Liver (tissue), 9 donors: ENCODE measurements around the gene NEK7. TPM values are rescaled to one million over a fixed set of nuclear protein-coding genes. Genes with fewer than 3 reads are reported as not detected.

Source experiments
- DNase-seq: peaks from one replicate; pipeline ENCODE4 v3.0.0-alpha.2; 2017; ENCODE audit warnings: low spot score
- H3K27ac ChIP-seq, 2 donors: one replicate each; pipeline ENCODE4 v1.7.0; 2013; ENCODE audit warnings: inconsistent platforms in 2 of 2, low read length in 2 of 2, control low read depth in 1 of 2, low read depth in 1 of 2, mild to moderate bottlenecking in 1 of 2
- H3K27me3 ChIP-seq, 4 donors: one replicate each; pipeline versions ENCODE4 v1.6.1 to v1.7.0; 2013; ENCODE audit warnings: low read length in 3 of 4, inconsistent platforms in 1 of 4, mild to moderate bottlenecking in 1 of 4, moderate library complexity in 1 of 4; ENCODE audit not compliant: control insufficient read depth in 4 of 4, insufficient read depth in 4 of 4
- H3K36me3 ChIP-seq, 4 donors: one replicate each; pipeline versions ENCODE4 v1.6.1 to v1.7.0; 2013; ENCODE audit warnings: low read length in 3 of 4, mild to moderate bottlenecking in 3 of 4, low read depth in 1 of 4, moderate library complexity in 1 of 4; ENCODE audit not compliant: control insufficient read depth in 4 of 4, insufficient read depth in 3 of 4
- H3K4me1 ChIP-seq, 4 donors: one replicate each; pipeline versions ENCODE4 v1.6.1 to v1.7.0; 2013; ENCODE audit warnings: low read length in 3 of 4, mild to moderate bottlenecking in 3 of 4, moderate library complexity in 1 of 4; ENCODE audit not compliant: control insufficient read depth in 4 of 4, insufficient read depth in 4 of 4
- H3K4me3 ChIP-seq, 3 donors: one replicate each; pipeline versions ENCODE4 v1.6.1 to v1.7.0; 2013; ENCODE audit warnings: low read length in 3 of 3, control low read depth in 1 of 3, low read depth in 1 of 3, mild to moderate bottlenecking in 1 of 3
- H3K9ac ChIP-seq, 2 donors: one replicate each; pipeline ENCODE4 v1.7.0; 2013; ENCODE audit warnings: low read length in 2 of 2, mild to moderate bottlenecking in 2 of 2, moderate library complexity in 2 of 2, control low read depth in 1 of 2, low read depth in 1 of 2
- H3K9me3 ChIP-seq, 4 donors: one replicate each; pipeline versions ENCODE4 v1.6.1 to v1.7.0; 2013; ENCODE audit warnings: low read length in 3 of 4; ENCODE audit not compliant: control insufficient read depth in 4 of 4
- ATF3 ChIP-seq: IDR thresholded peaks from 2 replicates; pipeline ENCODE4 v1.6.1; 2016; ENCODE audit warnings: antibody characterized with exemption
- CTCF ChIP-seq: fragments of 150-350 bp; IDR thresholded peaks from 2 replicates; pipeline ENCODE4 v1.5.1; 2017; ENCODE audit warnings: improper control_type of control experiment, low read depth, low read length; ENCODE audit not compliant: missing input control
- EGR1 ChIP-seq, 2 donors: IDR thresholded peaks; 2 replicates each; pipeline ENCODE4 v1.6.1; 2016 to 2018; ENCODE audit warnings: antibody characterized with exemption in 2 of 2, low read depth in 2 of 2
- GABPA ChIP-seq, 2 donors: IDR thresholded peaks in 1 of 2; conservative IDR thresholded peaks in 1 of 2; 2 replicates each; pipeline ENCODE4 v1.6.1; 2016; ENCODE audit warnings: antibody characterized with exemption in 2 of 2, mild to moderate bottlenecking in 1 of 2, moderate library complexity in 1 of 2
- HNF4A ChIP-seq, 2 donors: conservative IDR thresholded peaks; 2 replicates each; pipeline ENCODE4 v1.6.1; 2016; ENCODE audit warnings: antibody characterized with exemption in 2 of 2, mild to moderate bottlenecking in 2 of 2
- HNF4G ChIP-seq: IDR thresholded peaks from 2 replicates; pipeline ENCODE4 v1.6.1; 2016; ENCODE audit warnings: antibody characterized with exemption
- JUND ChIP-seq, 2 donors: IDR thresholded peaks; 2 replicates each; pipeline ENCODE4 v1.6.1; 2016; ENCODE audit warnings: antibody characterized with exemption in 2 of 2
- MAX ChIP-seq: IDR thresholded peaks from 2 replicates; pipeline ENCODE4 v1.6.1; 2016; ENCODE audit warnings: antibody characterized with exemption
- NR2F2 ChIP-seq: IDR thresholded peaks from 2 replicates; pipeline ENCODE4 v1.6.1; 2016; ENCODE audit warnings: antibody characterized with exemption
- RAD21 ChIP-seq, 2 donors: IDR thresholded peaks; 2 replicates each; pipeline ENCODE4 v1.6.1; 2016; ENCODE audit warnings: antibody characterized with exemption in 2 of 2, mild to moderate bottlenecking in 2 of 2
- REST ChIP-seq: IDR thresholded peaks from 2 replicates; pipeline ENCODE4 v1.6.1; 2016; ENCODE audit warnings: antibody characterized with exemption, mild to moderate bottlenecking
- RXRA ChIP-seq, 2 donors: IDR thresholded peaks; 2 replicates each; pipeline ENCODE4 v1.6.1; 2017 to 2018; ENCODE audit warnings: antibody characterized with exemption in 2 of 2, mild to moderate bottlenecking in 1 of 2
- SP1 ChIP-seq: IDR thresholded peaks from 2 replicates; pipeline ENCODE4 v1.6.1; 2018; ENCODE audit warnings: antibody characterized with exemption, mild to moderate bottlenecking
- TAF1 ChIP-seq: conservative IDR thresholded peaks from 2 replicates; pipeline ENCODE4 v1.6.1; 2016; ENCODE audit warnings: antibody characterized with exemption, mild to moderate bottlenecking
- YY1 ChIP-seq: IDR thresholded peaks from 2 replicates; pipeline ENCODE4 v1.6.1; 2016; ENCODE audit warnings: antibody characterized with exemption, mild to moderate bottlenecking
- WGBS: extraction: QIAGEN DNeasy Blood & Tissue Kit; methylation state at CpG from one replicate; pipeline ENCODE4 v1.1.7; 2013; 5-methylcytosine and 5-hydroxymethylcytosine counted together
- polyA plus RNA-seq, 2 donors: library from polyadenylated mRNA; stranded (reverse) in 1 of 2; unstranded in 1 of 2; fragments of 200-250 nt in 1 of 2; fragments of >200 nt in 1 of 2; fragmentation: Nextera tagmentation in 1 of 2; extraction: Ambion mirVana in 1 of 2; gene quantifications; one replicate each; pipeline versions ENCODE4 v1.2.1 to v1.2.3, GENCODE V29; 2013 to 2015
- total RNA-seq, 2 donors: library from RNA; depleted of rRNA; stranded (reverse); fragments of >200 nt; gene quantifications; one replicate each; pipeline ENCODE4 v1.2.3, GENCODE V29; 2014
- donor health status: healthy.
- donor health status: healthy.
- donor health status: healthy.
- donor health status: healthy.
- donor health status: healthy.

The NEK7 gene
- total and polyA plus RNA-seq, 4 donors = 9.2 to 34.4 (median 20.2) TPM

GRCh38 chr1:198238121-198238520, 81.3 kb downstream of the NEK7 start:
- 84% methylated on average over 2 of the region's 2 CpGs for WGBS
- no peak for DNase-seq

More at GRCh38 chr1:198238121-198238520, 81.3 kb downstream of the NEK7 start:
- Histone ChIP-seq H3K9ac (no peak overlapping the region), H3K4me3 (no peak overlapping the region), H3K27me3 (no peaks in the 10 kb centered on the region), H3K4me1 (peaks cover 0 to 2% (median 0%) of the 10 kb centered on the region in 4 donors), H3K27ac (no peak overlapping the region), H3K9me3 (no peaks in the 10 kb centered on the region), H3K36me3 (peaks cover 0 to 5% (median 1%) of the 10 kb centered on the region in 4 donors)
- TF ChIP-seq CTCF (no peak), MAX (no peak), HNF4A (conservative IDR thresholded peaks at IDR 0.05) (no peak), HNF4G (no peak), TAF1 (no peak), EGR1 (IDR thresholded peaks at IDR 0.05; ENCODE audit: low read depth in 2 of 2) (no peak), ATF3 (no peak), REST (no peak), RXRA (IDR thresholded peaks at IDR 0.05) (no peak), YY1 (no peak), NR2F2 (no peak), SP1 (no peak), GABPA (IDR thresholded peaks at IDR 0.05 in 1 of 2, conservative IDR thresholded peaks at IDR 0.05 in 1 of 2) (no peak), JUND (IDR thresholded peaks at IDR 0.05) (no peak), RAD21 (IDR thresholded peaks at IDR 0.05) (no peak)
